Measurements from ENCODE around the gene ERMAP. TPM values are rescaled to one million over a fixed set of nuclear protein-coding genes. Genes with fewer than 3 reads are reported as not detected.

The ERMAP gene
- total RNA-seq, 1 donor from 2014 or later = 10.3 TPM

DNA sequence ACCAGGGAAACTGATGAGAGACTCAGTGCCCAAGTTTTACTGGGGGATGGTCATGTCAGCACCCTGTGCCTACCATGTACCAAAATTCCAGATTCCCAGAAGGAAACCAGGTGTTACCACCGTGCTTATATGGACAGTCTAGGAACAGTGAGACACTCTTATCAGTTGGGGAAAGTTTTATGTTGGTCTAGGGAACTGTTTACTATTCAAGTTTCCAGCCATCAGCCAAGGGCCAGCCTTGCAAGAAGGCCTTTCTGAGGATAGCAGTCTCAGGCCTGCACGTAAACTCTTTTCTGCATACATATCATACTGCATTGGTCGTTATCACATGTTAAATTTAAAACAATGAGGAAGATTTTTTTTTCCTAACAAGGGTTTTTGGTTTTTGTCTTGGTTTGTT, 19.5 kb upstream of the ERMAP start:
- DNase-seq (ENCODE audit: extremely low spot score, unreplicated experiment) = no peak
- peaks cover 5% of the 10 kb centered on the region for H3K27me3 Mint-ChIP-seq
- no peaks in the 10 kb centered on the region for H3K4me1 Mint-ChIP-seq (ENCODE audit: unreplicated experiment)
- no peak overlapping the region for H3K27ac Mint-ChIP-seq
- no peak overlapping the region for H3K4me3 Mint-ChIP-seq
- TF ChIP-seq, protein P1, sequence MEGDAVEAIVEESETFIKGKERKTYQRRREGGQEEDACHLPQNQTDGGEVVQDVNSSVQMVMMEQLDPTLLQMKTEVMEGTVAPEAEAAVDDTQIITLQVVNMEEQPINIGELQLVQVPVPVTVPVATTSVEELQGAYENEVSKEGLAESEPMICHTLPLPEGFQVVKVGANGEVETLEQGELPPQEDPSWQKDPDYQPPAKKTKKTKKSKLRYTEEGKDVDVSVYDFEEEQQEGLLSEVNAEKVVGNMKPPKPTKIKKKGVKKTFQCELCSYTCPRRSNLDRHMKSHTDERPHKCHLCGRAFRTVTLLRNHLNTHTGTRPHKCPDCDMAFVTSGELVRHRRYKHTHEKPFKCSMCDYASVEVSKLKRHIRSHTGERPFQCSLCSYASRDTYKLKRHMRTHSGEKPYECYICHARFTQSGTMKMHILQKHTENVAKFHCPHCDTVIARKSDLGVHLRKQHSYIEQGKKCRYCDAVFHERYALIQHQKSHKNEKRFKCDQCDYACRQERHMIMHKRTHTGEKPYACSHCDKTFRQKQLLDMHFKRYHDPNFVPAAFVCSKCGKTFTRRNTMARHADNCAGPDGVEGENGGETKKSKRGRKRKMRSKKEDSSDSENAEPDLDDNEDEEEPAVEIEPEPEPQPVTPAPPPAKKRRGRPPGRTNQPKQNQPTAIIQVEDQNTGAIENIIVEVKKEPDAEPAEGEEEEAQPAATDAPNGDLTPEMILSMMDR (conservative IDR thresholded peaks at IDR 0.05) = no peak
- no peaks in the 10 kb centered on the region for H3K36me3 Mint-ChIP-seq
- no peaks in the 10 kb centered on the region for H3K9me3 Mint-ChIP-seq

DNA sequence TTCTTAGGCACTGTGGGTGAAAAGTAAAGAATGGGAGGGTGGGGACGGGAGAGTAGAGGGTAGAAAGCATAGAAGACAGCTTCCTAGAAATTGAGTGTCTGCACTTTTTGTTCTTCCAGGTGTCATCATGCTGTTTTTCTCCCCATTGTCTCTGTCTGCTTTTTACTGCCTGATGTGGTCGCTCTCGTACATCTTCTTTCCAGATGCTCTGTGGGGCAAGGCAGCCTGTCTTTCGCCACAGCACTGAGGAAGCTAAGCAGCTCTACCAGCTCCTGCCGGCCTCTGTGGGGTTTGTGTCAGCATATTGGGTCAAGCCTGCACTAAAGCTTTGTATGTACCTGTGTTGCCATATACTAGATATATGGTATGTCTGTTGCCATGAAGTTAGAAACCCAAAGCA, 18.9 kb upstream of the ERMAP start:
- Mint-ChIP-seq H3K4me3 (no peak overlapping the region), H3K27me3 (peaks cover 5% of the 10 kb centered on the region), H3K4me1 (ENCODE audit: unreplicated experiment) (no peaks in the 10 kb centered on the region), H3K27ac (no peak overlapping the region), H3K36me3 (no peaks in the 10 kb centered on the region), H3K9me3 (no peaks in the 10 kb centered on the region)
- DNase-seq (ENCODE audit: extremely low spot score, unreplicated experiment) = no peak
- TF ChIP-seq, protein P1 (conservative IDR thresholded peaks at IDR 0.05) = no peak

DNA sequence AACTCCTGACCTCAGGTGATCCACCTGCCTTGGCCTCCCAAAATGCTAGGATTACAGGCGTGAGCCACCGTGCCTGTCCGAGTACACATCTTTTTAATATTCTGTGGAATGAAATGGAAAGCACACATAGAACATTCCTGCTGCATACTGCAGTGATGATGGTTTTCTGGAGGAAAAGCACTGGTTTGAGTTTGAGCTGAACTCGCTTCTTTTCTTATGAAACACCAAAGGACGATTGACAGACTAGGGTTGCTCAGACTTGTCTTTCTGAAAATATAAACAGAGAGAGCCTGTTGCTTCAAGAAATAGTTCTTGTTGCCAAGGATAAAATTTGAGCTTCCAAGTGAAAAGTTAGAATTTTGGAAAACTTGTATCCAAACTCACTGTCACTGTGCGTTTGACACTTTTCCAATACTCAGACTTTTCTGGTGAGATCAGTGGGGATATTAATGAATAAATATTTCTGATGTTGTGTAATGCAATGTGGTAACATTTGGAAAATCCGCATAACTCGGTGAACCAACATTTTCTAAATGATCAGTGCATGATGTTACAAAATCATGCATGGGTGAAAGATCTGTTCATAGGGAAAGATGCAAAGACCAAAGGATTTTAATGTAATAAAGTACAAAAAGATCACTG, 15.0 kb upstream of the ERMAP start:
- no peak overlapping the region for H3K27ac Mint-ChIP-seq
- H3K4me3 Mint-ChIP-seq = no peak overlapping the region
- no peaks in the 10 kb centered on the region for H3K4me1 Mint-ChIP-seq (ENCODE audit: unreplicated experiment)
- H3K9me3 Mint-ChIP-seq = no peaks in the 10 kb centered on the region
- TF ChIP-seq, protein P1 (conservative IDR thresholded peaks at IDR 0.05) = no peak
- no peaks in the 10 kb centered on the region for H3K27me3 Mint-ChIP-seq
- H3K36me3 Mint-ChIP-seq = peaks cover 13% of the 10 kb centered on the region
- DNase-seq (ENCODE audit: extremely low spot score, unreplicated experiment) = no peak

DNA sequence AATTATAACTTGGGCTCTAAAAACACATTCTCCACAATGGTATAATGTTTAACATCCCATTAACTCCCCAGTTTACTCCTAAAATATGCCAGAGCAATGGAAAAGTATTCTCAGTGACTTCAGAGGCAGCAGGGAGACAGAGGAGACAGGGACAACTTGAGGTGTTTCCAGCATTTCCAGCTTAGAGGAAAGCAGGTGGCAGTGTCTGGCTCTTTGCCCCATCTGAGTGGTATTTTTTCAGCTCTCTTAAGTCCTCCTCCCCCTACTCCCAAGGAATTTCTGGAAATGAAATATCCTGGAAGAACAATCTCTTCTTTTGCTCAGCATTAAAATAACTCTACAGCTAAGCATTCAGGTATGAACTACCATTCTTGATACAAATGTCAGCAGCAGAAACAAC, 10.8 kb upstream of the ERMAP start:
- no peaks in the 10 kb centered on the region for H3K4me1 Mint-ChIP-seq (ENCODE audit: unreplicated experiment)
- no peaks in the 10 kb centered on the region for H3K27me3 Mint-ChIP-seq
- H3K9me3 Mint-ChIP-seq = no peaks in the 10 kb centered on the region
- TF ChIP-seq, protein P1 (conservative IDR thresholded peaks at IDR 0.05) = no peak
- H3K4me3 Mint-ChIP-seq = no peak overlapping the region
- peaks cover 22% of the 10 kb centered on the region for H3K36me3 Mint-ChIP-seq
- no peak overlapping the region for H3K27ac Mint-ChIP-seq
- DNase-seq (ENCODE audit: extremely low spot score, unreplicated experiment) = no peak

DNA sequence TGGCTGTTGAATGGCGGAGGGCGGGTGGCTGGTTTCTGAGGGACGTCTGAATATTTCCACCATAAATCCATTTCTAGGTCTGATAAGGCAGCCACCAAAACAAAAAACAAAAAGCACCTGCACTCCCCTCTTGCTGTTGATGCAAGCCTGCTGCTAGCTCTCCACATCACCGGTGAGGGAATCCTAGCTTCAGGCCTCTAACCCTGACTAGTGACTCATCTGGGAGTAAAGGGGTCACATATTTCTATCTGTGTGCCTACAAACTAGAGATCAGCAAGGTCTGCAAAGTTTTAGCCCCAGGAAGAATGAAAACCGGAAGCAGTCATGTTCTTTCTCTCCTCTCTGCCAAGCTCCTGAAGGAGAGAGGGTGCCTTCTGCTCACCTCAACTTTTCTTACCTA, 10.3 kb upstream of the ERMAP start:
- H3K36me3 Mint-ChIP-seq = peaks cover 24% of the 10 kb centered on the region

More for the DNA sequence above, 10.3 kb upstream of the ERMAP start:
- Mint-ChIP-seq H3K27ac (no peak overlapping the region), H3K9me3 (no peaks in the 10 kb centered on the region), H3K4me1 (ENCODE audit: unreplicated experiment) (no peaks in the 10 kb centered on the region), H3K4me3 (no peak overlapping the region), H3K27me3 (no peaks in the 10 kb centered on the region)
- TF ChIP-seq, protein P1 (conservative IDR thresholded peaks at IDR 0.05) = no peak
- DNase-seq (ENCODE audit: extremely low spot score, unreplicated experiment) = no peak
